ENCODE measurements around the gene STK24. TPM values are rescaled to one million over a fixed set of nuclear protein-coding genes. Genes with fewer than 3 reads are reported as not detected.

The STK24 gene
- total and polyA plus RNA-seq, 10 of the 15 experiments (the other 5 are each of a cell fraction or from before 2014, with no cell fraction given), result 7.5 to 115 (median 52.9) TPM

GRCh38 chr13:98459721-98460370, 117.1 kb downstream of the STK24 start:
- 86% methylated on average over 13 of the region's 13 CpGs for WGBS (ENCODE audit: insufficient coverage, insufficient replicate concordance, low lambda C conversion rate, missing lambda C conversion rate)
- no peak overlapping the region for H3K4me2 ChIP-seq (ENCODE audit: control insufficient read depth, insufficient read depth)
- ChIA-PET RAD21 (ENCODE audit: unreplicated experiment) (no interaction called here), SMC1A (ENCODE audit: uncharacterized antibody, unreplicated experiment) (no interaction called here), CTCF (no interaction called here), POLR2A (no interaction called here)
- H3K9ac ChIP-seq (ENCODE audit: control insufficient read depth, insufficient read depth, low read length), result no peak overlapping the region
- no peaks in the 10 kb centered on the region for H3K27me3 ChIP-seq (replicated peaks in 1 of 2; ENCODE audit: control insufficient read depth in 2 of 2, insufficient read depth in 2 of 2, low read length in 1 of 2)
- TF ChIP-seq NFYB (IDR thresholded peaks at IDR 0.05; ENCODE audit: insufficient read depth, low read depth, low read length) (no peak), TCF12 (IDR thresholded peaks at IDR 0.05; ENCODE audit: low read depth, low read length) (no peak), EED (IDR thresholded peaks at IDR 0.05; ENCODE audit: low read depth) (no peak), USF1 (IDR thresholded peaks at IDR 0.05; ENCODE audit: borderline replicate concordance, extremely low read length, insufficient read depth, low read depth, low read length) (no peak), NBN (IDR thresholded peaks at IDR 0.05) (no peak), POLR2A (IDR thresholded peaks at IDR 0.05; ENCODE audit: low read depth, low read length) (no peak), IKZF1 (conservative IDR thresholded peaks at IDR 0.05) (no peak), BMI1 (IDR thresholded peaks at IDR 0.05; ENCODE audit: borderline replicate concordance) (no peak), SRF (IDR thresholded peaks at IDR 0.05; ENCODE audit: low read depth in 2 of 2, low read length in 2 of 2) (no peak)
- H3K79me2 ChIP-seq (ENCODE audit: control insufficient read depth, insufficient read depth, low read length), result no peaks in the 10 kb centered on the region
- peaks cover 28 to 30% of the 10 kb centered on the region in 2 experiments for H3K36me3 ChIP-seq (ENCODE audit: control insufficient read depth in 2 of 2, insufficient read depth in 2 of 2, low read length in 1 of 2)
- no peak for ATAC-seq
- no peaks in the 10 kb centered on the region for H3K4me1 ChIP-seq (ENCODE audit: control insufficient read depth, insufficient read depth, low read length)
- H3K4me3 ChIP-seq, result no peak overlapping the region
- in situ Hi-C loops (cut with MboI) (no loop called here), intact Hi-C loops (cut with micrococcal nuclease; ENCODE audit: unreplicated experiment) (no loop called here)
- no peak overlapping the region for H3K27ac ChIP-seq (ENCODE audit: control insufficient read depth, insufficient read depth)
- no peak overlapping the region for H2AFZ ChIP-seq (ENCODE audit: control insufficient read depth, low read depth, low read length)
- no peaks in the 10 kb centered on the region for H3K9me3 ChIP-seq (replicated peaks; ENCODE audit: control insufficient read depth, insufficient read depth, low read length)
- H4K20me1 ChIP-seq (ENCODE audit: control insufficient read depth, insufficient read depth), result no peaks in the 10 kb centered on the region
- DNase-seq (ENCODE audit: low read depth, low spot score), result no peak
- FAIRE-seq, result no peak
- BruUV-seq (replicated peaks), result no TSS peak
